ENCODE measurements around the gene SORL1. TPM values are rescaled to one million over a fixed set of nuclear protein-coding genes. Genes with fewer than 3 reads are reported as not detected.

SORL1 gene
- total and polyA plus RNA-seq, 2 of the 8 experiments (the other 6 are each of a cell fraction or from before 2014, with no cell fraction given) = 38.1 to 65.5 TPM

- H3K23ac ChIP-seq (ENCODE audit: insufficient read length) = no peak overlapping the region
- H2BK20ac ChIP-seq (ENCODE audit: low read length) = no peak overlapping the region
- no peak overlapping the region for H2BK15ac ChIP-seq (ENCODE audit: low read length)
- WGBS, 2 experiments (ENCODE audit: extremely low coverage in 1 of 2, insufficient coverage in 1 of 2, insufficient read length in 1 of 2, insufficient replicate concordance in 2 of 2, low coverage in 1 of 2, low lambda C conversion rate in 2 of 2, missing lambda C conversion rate in 1 of 2) = 89% methylated on average over 3 of the region's 3 CpGs; no CpG with 5 or more reads in 1 of the 2 experiments
- H2BK5ac ChIP-seq (ENCODE audit: low read depth, low read length) = no peak overlapping the region
- H3K56ac ChIP-seq (replicated peaks; ENCODE audit: insufficient read length, low read depth, low read length) = no peak overlapping the region
- H3K9ac ChIP-seq (replicated peaks in 1 of 4; ENCODE audit: extremely low read depth in 1 of 4, low read depth in 3 of 4, low read length in 3 of 4) = no peak overlapping the region
- no peak overlapping the region for H3K27ac ChIP-seq (ENCODE audit: low read depth, low read length)
- no peaks in the 10 kb centered on the region for H3K79me2 ChIP-seq (ENCODE audit: control insufficient read depth in 1 of 2, insufficient read depth in 2 of 2, low read length in 2 of 2)
- no peak overlapping the region for H3K4me2 ChIP-seq (ENCODE audit: insufficient read depth in 1 of 2, low read depth in 2 of 2, low read length in 2 of 2)
- no peaks in the 10 kb centered on the region for H3K9me3 ChIP-seq (ENCODE audit: insufficient read depth in 2 of 2, low read depth in 1 of 2, low read length in 1 of 2)
- H4K5ac ChIP-seq (ENCODE audit: insufficient read length, low read depth, low read length) = no peak overlapping the region
- H3K4me1 ChIP-seq (replicated peaks in 1 of 4; ENCODE audit: control insufficient read depth in 3 of 4, insufficient read depth in 4 of 4, low read length in 3 of 4) = no peaks in the 10 kb centered on the region
- ChIA-PET POLR2A (ENCODE audit: partially characterized antibody) (no interaction called here), CTCF (ENCODE audit: partially characterized antibody) (interaction anchor here (1.0 to 2.6 kb wide), 4 partner anchors 8 to 116 kb away, joined by 3 to 9 read pairs (median 3); no protein-coding TSS in a partner anchor)
- no peaks in the 10 kb centered on the region for H3K79me1 ChIP-seq (ENCODE audit: low read depth, low read length)
- H3K4me3 ChIP-seq (ENCODE audit: extremely low read depth in 1 of 4, insufficient read depth in 2 of 4, low read depth in 3 of 4, low read length in 4 of 4) = no peak overlapping the region
- no peak overlapping the region for H2AK5ac ChIP-seq (ENCODE audit: low read depth, low read length)
- H4K91ac ChIP-seq (replicated peaks; ENCODE audit: insufficient read length, low read length) = no peak overlapping the region
- H4K8ac ChIP-seq (ENCODE audit: extremely low read depth, insufficient read depth, low read length) = no peak overlapping the region
- no peaks in the 10 kb centered on the region for H3K36me3 ChIP-seq (ENCODE audit: control insufficient read depth in 2 of 4, insufficient read depth in 4 of 4, low read length in 3 of 4)
- FAIRE-seq (no peak), DNase-seq (ENCODE audit: low read depth in 1 of 2, low spot score in 2 of 2) (no peak)
- no peak overlapping the region for H3K18ac ChIP-seq (ENCODE audit: extremely low read depth, low read length)
- H2BK120ac ChIP-seq (replicated peaks; ENCODE audit: low read depth, low read length) = no peak overlapping the region
- no peaks in the 10 kb centered on the region for H3K23me2 ChIP-seq (ENCODE audit: low read depth, low read length)
- H4K20me1 ChIP-seq (replicated peaks in 1 of 2; ENCODE audit: control insufficient read depth in 1 of 2, insufficient read depth in 2 of 2, low read length in 2 of 2) = no peaks in the 10 kb centered on the region
- H3K27me3 ChIP-seq (replicated peaks in 1 of 4; ENCODE audit: control insufficient read depth in 3 of 4, extremely low read depth in 1 of 4, insufficient read depth in 3 of 4, low read length in 3 of 4) = no peaks in the 10 kb centered on the region
- H3K4ac ChIP-seq (replicated peaks; ENCODE audit: insufficient read length, low read depth, low read length) = no peak overlapping the region
- H2AFZ ChIP-seq (ENCODE audit: low read length) = no peak overlapping the region
- no peak overlapping the region for H2BK12ac ChIP-seq (ENCODE audit: low read depth, low read length)
- no peak overlapping the region for H3K14ac ChIP-seq (ENCODE audit: insufficient read length)
- TF ChIP-seq ATF3 (IDR thresholded peaks at IDR 0.05; ENCODE audit: insufficient read depth, low read depth, low read length) (no peak), CTBP2 (IDR thresholded peaks at IDR 0.05; ENCODE audit: borderline replicate concordance, insufficient read depth, insufficient read length, low read length) (no peak), TAF7 (optimal IDR thresholded peaks at IDR 0.05; ENCODE audit: borderline replicate concordance, low read depth, low read length) (no peak), SIX5 (IDR thresholded peaks at IDR 0.05; ENCODE audit: low read depth, low read length) (no peak), JUN (IDR thresholded peaks at IDR 0.05; ENCODE audit: low read depth, low read length) (no peak), GABPA (IDR thresholded peaks at IDR 0.05; ENCODE audit: borderline replicate concordance, insufficient read depth, low read length) (no peak), ASH2L (IDR thresholded peaks at IDR 0.05; ENCODE audit: low read length) (no peak), SUZ12 (IDR thresholded peaks at IDR 0.05; ENCODE audit: low read length) (no peak), USF2 (IDR thresholded peaks at IDR 0.05; ENCODE audit: low read length) (no peak), GTF2F1 (IDR thresholded peaks at IDR 0.05; ENCODE audit: borderline replicate concordance, low read depth, low read length) (no peak)
These were observed 16.3 kb upstream of the SORL1 start for GRCh38 chr11:121435551-121436511.

All from H1 (cell line).